Aorta (tissue), 5 donors: ENCODE data around the gene EXOC4. TPM values are rescaled to one million over a fixed set of nuclear protein-coding genes. Genes with fewer than 3 reads are reported as not detected.

Source experiments
- ATAC-seq: fragments of 200-7000 bp; cut with Tn5 transposase; one replicate; pipeline ENCODE4 v1.9.1; 2022; ENCODE audit warnings: moderate library complexity; ENCODE audit not compliant: low FRiP score
- DNase-seq, 2 donors: peaks; one replicate each; pipeline ENCODE4 v3.0.0-alpha.2; 2020
- H3K27ac ChIP-seq, 2 donors: one replicate each; pipeline ENCODE4 v1.5.1; 2013; ENCODE audit warnings: low read length in 2 of 2, mild to moderate bottlenecking in 2 of 2, moderate library complexity in 2 of 2, control low read depth in 1 of 2, inconsistent platforms in 1 of 2, low read depth in 1 of 2
- H3K27me3 ChIP-seq, 2 donors: one replicate each; pipeline ENCODE4 v1.6.1; 2013; ENCODE audit warnings: control low read depth in 1 of 2, low read length in 1 of 2, mild to moderate bottlenecking in 1 of 2, moderate library complexity in 1 of 2; ENCODE audit not compliant: insufficient read depth in 2 of 2, control insufficient read depth in 1 of 2
- H3K36me3 ChIP-seq, 2 donors: one replicate each; pipeline ENCODE4 v1.6.1; 2013; ENCODE audit warnings: control low read depth in 1 of 2, low read length in 1 of 2, mild to moderate bottlenecking in 1 of 2; ENCODE audit not compliant: insufficient read depth in 2 of 2, control insufficient read depth in 1 of 2
- H3K4me1 ChIP-seq, 2 donors: one replicate each; pipeline ENCODE4 v1.6.1; 2013; ENCODE audit warnings: low read length in 2 of 2, control low read depth in 1 of 2, mild to moderate bottlenecking in 1 of 2, moderate library complexity in 1 of 2; ENCODE audit not compliant: insufficient read depth in 2 of 2, control insufficient read depth in 1 of 2
- H3K4me3 ChIP-seq, 2 donors: one replicate each; pipeline ENCODE4 v1.5.1; 2013; ENCODE audit warnings: low read length in 2 of 2, control low read depth in 1 of 2, mild to moderate bottlenecking in 1 of 2
- H3K9me3 ChIP-seq: one replicate; pipeline ENCODE4 v1.6.1; 2013; ENCODE audit warnings: mild to moderate bottlenecking, low read length; ENCODE audit not compliant: control insufficient read depth
- WGBS, 2 donors: extraction: QIAGEN DNeasy Blood & Tissue Kit; methylation state at CpG; one replicate each; pipeline ENCODE4 v1.1.7; 2013; 5-methylcytosine and 5-hydroxymethylcytosine counted together
- intact Hi-C, 2 donors: fragments of 100-400 bp; cut with DNase I; formaldehyde crosslinking; loops; one replicate each; pipeline versions ENCODE4 v1.14.2 to v1.15.0; 2022
- polyA plus RNA-seq, 2 donors: library from polyadenylated mRNA; stranded (reverse); fragments of 200-250 nt; gene quantifications; one replicate each; pipeline ENCODE4 v1.2.3, GENCODE V29; 2013
- total RNA-seq, 2 donors: library from RNA; stranded (reverse); fragmentation: NEBNext Ultra II Directional; extraction: Animal tissue kit (Norgen Biotek cat#: 25700); gene quantifications; one replicate each; pipeline ENCODE4 v1.2.1, GENCODE V29; 2021
- donor health status: healthy with polysubstance abuse.
- donor health status: Bipolar disorder and iron deficiency.
- donor health status: DM: no; HTN: no; CAD: no.
- donor health status: DM: no; HTN: no; CAD: no.
- donor health status: DM: yes; HTN: yes; CAD: no.

The EXOC4 gene
- total and polyA plus RNA-seq, 4 donors = 19.9 to 109 (median 45.9) TPM

GRCh38 chr7:133919810-133920209, 666.9 kb downstream of the EXOC4 start:
- H3K4me3 ChIP-seq = no peak overlapping the region
- DNase-seq = no peak
- intact Hi-C loops = no loop called here
- no peaks in the 10 kb centered on the region for H3K4me1 ChIP-seq
- peaks cover 2% of the 10 kb centered on the region for H3K9me3 ChIP-seq
- no peak for ATAC-seq
- no peaks in the 10 kb centered on the region for H3K27me3 ChIP-seq
- H3K27ac ChIP-seq = no peak overlapping the region
- H3K36me3 ChIP-seq = no peaks in the 10 kb centered on the region

- Histone ChIP-seq H3K4me3 (no peak overlapping the region), H3K27ac (no peak overlapping the region), H3K27me3 (no peaks in the 10 kb centered on the region), H3K4me1 (no peaks in the 10 kb centered on the region), H3K36me3 (no peaks in the 10 kb centered on the region), H3K9me3 (peaks cover 2% of the 10 kb centered on the region)
- ATAC-seq = no peak
- intact Hi-C loops = no loop called here
- DNase-seq = no peak
Measured at GRCh38 chr7:133921635-133922182, 668.8 kb downstream of the EXOC4 start.

- Histone ChIP-seq H3K4me3 (no peak overlapping the region), H3K27ac (no peak overlapping the region), H3K4me1 (no peaks in the 10 kb centered on the region), H3K9me3 (peaks cover 2% of the 10 kb centered on the region), H3K27me3 (no peaks in the 10 kb centered on the region), H3K36me3 (no peaks in the 10 kb centered on the region)
- intact Hi-C loops = no loop called here
- DNase-seq (no peak), ATAC-seq (no peak)
- WGBS, 2 donors = 86 to 90% methylated on average over 4 of the region's 4 CpGs
Measured at GRCh38 chr7:133923974-133924373, 671.1 kb downstream of the EXOC4 start.

- WGBS, 2 donors = 70 to 77% methylated on average over 1 of the region's 1 CpG
- intact Hi-C loops = no loop called here
- ATAC-seq (no peak), DNase-seq (no peak)
- Histone ChIP-seq H3K36me3 (no peaks in the 10 kb centered on the region), H3K9me3 (no peaks in the 10 kb centered on the region), H3K4me1 (no peaks in the 10 kb centered on the region), H3K4me3 (no peak overlapping the region), H3K27ac (no peak overlapping the region), H3K27me3 (no peaks in the 10 kb centered on the region)
Measured at GRCh38 chr7:133931053-133931452, 678.2 kb downstream of the EXOC4 start.

- H3K36me3 ChIP-seq = peaks cover under 1% of the 10 kb centered on the region in 2 donors
- no peaks in the 10 kb centered on the region for H3K9me3 ChIP-seq
- H3K4me1 ChIP-seq = no peaks in the 10 kb centered on the region
- no peak overlapping the region for H3K27ac ChIP-seq
- ATAC-seq (no peak), DNase-seq (no peak)
- 98 to 100% methylated on average over 1 of the region's 1 CpG for WGBS, 2 donors
- no peaks in the 10 kb centered on the region for H3K27me3 ChIP-seq
- intact Hi-C loops = no loop called here
- H3K4me3 ChIP-seq = no peak overlapping the region
Measured at GRCh38 chr7:133932591-133932990, 679.7 kb downstream of the EXOC4 start.

GRCh38 chr7:133934262-133934976, 681.5 kb downstream of the EXOC4 start:
- ATAC-seq = no peak

GRCh38 chr7:133934977-133935330, 682.1 kb downstream of the EXOC4 start:
- intact Hi-C loops = no loop called here
- Histone ChIP-seq H3K27me3 (no peaks in the 10 kb centered on the region), H3K4me3 (no peak overlapping the region), H3K27ac (no peak overlapping the region), H3K4me1 (no peaks in the 10 kb centered on the region), H3K36me3 (peaks cover 4 to 5% of the 10 kb centered on the region in 2 donors), H3K9me3 (no peaks in the 10 kb centered on the region)
- no peak for ATAC-seq
- DNase-seq = no peak
- 69 to 78% methylated on average over 2 of the region's 2 CpGs for WGBS, 2 donors

More at GRCh38 chr7:133934262-133934976, 681.5 kb downstream of the EXOC4 start:
- H3K4me1 ChIP-seq = no peaks in the 10 kb centered on the region
- no peaks in the 10 kb centered on the region for H3K27me3 ChIP-seq
- H3K4me3 ChIP-seq = no peak overlapping the region
- peaks cover 4 to 5% of the 10 kb centered on the region in 2 donors for H3K36me3 ChIP-seq
- no peak for DNase-seq
- H3K9me3 ChIP-seq = no peaks in the 10 kb centered on the region
- no peak overlapping the region for H3K27ac ChIP-seq
- WGBS, 2 donors = 54 to 65% methylated on average over 9 of the region's 9 CpGs
- intact Hi-C loops = no loop called here

- Histone ChIP-seq H3K4me1 (no peaks in the 10 kb centered on the region), H3K27ac (no peak overlapping the region), H3K9me3 (no peaks in the 10 kb centered on the region), H3K27me3 (no peaks in the 10 kb centered on the region), H3K4me3 (no peak overlapping the region), H3K36me3 (peaks cover 4 to 5% of the 10 kb centered on the region in 2 donors)
- WGBS, 2 donors = 67 to 70% methylated on average over 7 of the region's 7 CpGs
- ATAC-seq (no peak), DNase-seq (no peak)
- intact Hi-C loops = no loop called here
Measured at GRCh38 chr7:133936074-133936473, 683.2 kb downstream of the EXOC4 start.

- H3K9me3 ChIP-seq = no peaks in the 10 kb centered on the region
- ATAC-seq = no peak
- H3K4me1 ChIP-seq = no peaks in the 10 kb centered on the region
- H3K27ac ChIP-seq = no peak overlapping the region
- WGBS, 2 donors = 95 to 96% methylated on average over 6 of the region's 6 CpGs
- H3K27me3 ChIP-seq = no peaks in the 10 kb centered on the region
- H3K4me3 ChIP-seq = no peak overlapping the region
- H3K36me3 ChIP-seq = peaks cover 4 to 5% of the 10 kb centered on the region in 2 donors
- DNase-seq = no peak
- intact Hi-C loops = no loop called here
Measured at GRCh38 chr7:133937786-133938185, 684.9 kb downstream of the EXOC4 start.
